SK-N-MC (cell line): ENCODE measurements around the gene THAP7.

ENCODE experiments used
- DNase-seq: peaks from one replicate; pipeline ENCODE4 v3.0.0-alpha.2; 2011; ENCODE audit warnings: low read depth, low spot score
- H3K27ac ChIP-seq: fragments of 200-600 bp; sonication (generic); 2 replicates; pipeline ENCODE4 v1.5.1; 2016; ENCODE audit warnings: mixed run types
- H3K36me3 ChIP-seq: fragments of 200-600 bp; sonication (generic); 2 replicates; pipeline ENCODE4 v1.6.1; 2017; ENCODE audit warnings: antibody characterized with exemption, low read length, mixed read lengths; ENCODE audit not compliant: insufficient read depth
- H3K4me3 ChIP-seq: fragments of 200-600 bp; sonication (generic); 2 replicates; pipeline ENCODE4 v1.5.1; 2016
- H3K9ac ChIP-seq: fragments of 200-600 bp; sonication (generic); 2 replicates; pipeline ENCODE4 v1.8.0; 2017; ENCODE audit warnings: mixed run types, mixed read lengths; ENCODE audit not compliant: insufficient read length
- H3K9me3 ChIP-seq: fragments of 200-600 bp; sonication (generic); 2 replicates; pipeline ENCODE4 v1.6.1; 2017; ENCODE audit warnings: low read depth, mild to moderate bottlenecking, antibody characterized with exemption, low read length, moderate library complexity, mixed read lengths
- EZH2 ChIP-seq: fragments of 200-600 bp; sonication (generic); IDR thresholded peaks from one replicate; pipeline ENCODE4 v1.6.1; 2017; ENCODE audit warnings: antibody characterized with exemption
- FOXP2 ChIP-seq: optimal IDR thresholded peaks from 2 replicates; pipeline ENCODE3; 2011; ENCODE audit warnings: mild to moderate bottlenecking, moderate library complexity; ENCODE audit not compliant: insufficient read depth; ENCODE audit errors: extremely low read length, control extremely low read depth
- POLR2AphosphoS5 ChIP-seq: IDR thresholded peaks from 2 replicates; pipeline ENCODE4 v1.6.1; 2012; ENCODE audit warnings: mild to moderate bottlenecking, low read depth, low read length, borderline replicate concordance

The THAP7 gene

GRCh38 chr22:21032037-21032867, 30.3 kb upstream of the THAP7 start, which contains the start of gene SLC7A4:
TSS of gene SLC7A4 (minus strand) at chr22:21032561. CDS start at chr22:21031812, 749 bp downstream.
- no peak within 1 kb of the TSS for H3K9ac ChIP-seq
- DNase-seq, result no peak
- no peaks in the 10 kb centered on the region for H3K36me3 ChIP-seq
- TF ChIP-seq POLR2AphosphoS5 (no peak), FOXP2 (no peak), EZH2 (no peak)
- H3K4me3 ChIP-seq, result no peak within 1 kb of the TSS
- no peaks in the 10 kb centered on the region for H3K9me3 ChIP-seq
- no peak within 1 kb of the TSS for H3K27ac ChIP-seq

GRCh38 chr22:21031545-21032036, 29.7 kb upstream of the THAP7 start:
- TF ChIP-seq EZH2 (no peak), POLR2AphosphoS5 (no peak), FOXP2 (no peak)
- Histone ChIP-seq H3K9ac (no peak overlapping the region), H3K4me3 (no peak overlapping the region)

GRCh38 chr22:21030621-21031544, 29.0 kb upstream of the THAP7 start:
- DNase-seq, result no peak
- Histone ChIP-seq H3K9ac (no peak overlapping the region), H3K4me3 (no peak overlapping the region), H3K9me3 (no peaks in the 10 kb centered on the region), H3K27ac (no peak overlapping the region), H3K36me3 (no peaks in the 10 kb centered on the region)
- TF ChIP-seq POLR2AphosphoS5, result no peak
- TF ChIP-seq EZH2, result no peak
- TF ChIP-seq FOXP2, result no peak

More at GRCh38 chr22:21031545-21032036, 29.7 kb upstream of the THAP7 start:
- Histone ChIP-seq H3K27ac (no peak overlapping the region), H3K9me3 (no peaks in the 10 kb centered on the region), H3K36me3 (no peaks in the 10 kb centered on the region)
- DNase-seq, result no peak

GRCh38 chr22:21030032-21030431, 28.1 kb upstream of the THAP7 start:
- DNase-seq, result no peak
- TF ChIP-seq EZH2 (no peak), FOXP2 (no peak), POLR2AphosphoS5 (no peak)
- H3K27ac ChIP-seq, result no peak overlapping the region
- H3K9ac ChIP-seq, result no peak overlapping the region
- no peaks in the 10 kb centered on the region for H3K36me3 ChIP-seq
- no peaks in the 10 kb centered on the region for H3K9me3 ChIP-seq
- H3K4me3 ChIP-seq, result no peak overlapping the region

GRCh38 chr22:21029486-21030025, 27.6 kb upstream of the THAP7 start:
- no peak for DNase-seq
- Histone ChIP-seq H3K9ac (no peak overlapping the region), H3K27ac (no peak overlapping the region), H3K36me3 (no peaks in the 10 kb centered on the region), H3K4me3 (no peak overlapping the region), H3K9me3 (no peaks in the 10 kb centered on the region)
- no peak for TF ChIP-seq EZH2

GRCh38 chr22:21028277-21029251, 26.6 kb upstream of the THAP7 start:
- H3K9me3 ChIP-seq, result no peaks in the 10 kb centered on the region
- no peaks in the 10 kb centered on the region for H3K36me3 ChIP-seq
- no peak for DNase-seq
- no peak for TF ChIP-seq FOXP2
- TF ChIP-seq EZH2, result no peak
- TF ChIP-seq POLR2AphosphoS5, result no peak
- H3K4me3 ChIP-seq, result no peak overlapping the region
- H3K27ac ChIP-seq, result no peak overlapping the region
- no peak overlapping the region for H3K9ac ChIP-seq

- no peak for DNase-seq
- Histone ChIP-seq H3K36me3 (no peaks in the 10 kb centered on the region), H3K27ac (no peak overlapping the region), H3K9ac (no peak overlapping the region), H3K9me3 (no peaks in the 10 kb centered on the region), H3K4me3 (no peak overlapping the region)
- TF ChIP-seq POLR2AphosphoS5 (no peak), EZH2 (no peak), FOXP2 (no peak)
Measured at GRCh38 chr22:21026783-21027692, 25.1 kb upstream of the THAP7 start.
